MM.1S (cell line): ENCODE measurements around the gene ABHD16A.
A peak's percentile ranks its signal among the peaks of the same experiment; 100 is the strongest.

Experiments used
- DNase-seq: peaks from one replicate; pipeline ENCODE4 v3.0.0-alpha.2; 2015
- H2AFZ ChIP-seq: fragments of 300-600 bp; sonication (generic); 2 replicates; pipeline ENCODE4 v1.6.0; 2016; ENCODE audit warnings: antibody characterized with exemption, low read length
- H3F3A ChIP-seq: fragments of 300-600 bp; sonication (generic); 2 replicates; pipeline ENCODE4 v1.6.1; 2016; ENCODE audit warnings: mild to moderate bottlenecking, antibody characterized with exemption, low read length, moderate library complexity, mixed read lengths; ENCODE audit not compliant: insufficient read depth
- H3K27ac ChIP-seq: fragments of 300-600 bp; sonication (generic); 2 replicates; pipeline ENCODE4 v1.5.1; 2016; ENCODE audit warnings: mild to moderate bottlenecking, low read length
- H3K27me3 ChIP-seq: fragments of 300-600 bp; sonication (generic); replicated peaks from 2 replicates; pipeline ENCODE4 v1.6.0; 2016; ENCODE audit warnings: low read length; ENCODE audit not compliant: insufficient read depth
- H3K36me3 ChIP-seq: fragments of 300-600 bp; sonication (generic); replicated peaks from 2 replicates; pipeline ENCODE4 v1.6.1; 2016; ENCODE audit warnings: mild to moderate bottlenecking, low read length, mixed read lengths; ENCODE audit not compliant: insufficient read depth
- H3K4me1 ChIP-seq: fragments of 300-600 bp; sonication (generic); 2 replicates; pipeline ENCODE4 v1.6.1; 2016; ENCODE audit warnings: low read length, mixed read lengths
- H3K4me2 ChIP-seq: fragments of 300-600 bp; sonication (generic); 2 replicates; pipeline ENCODE4 v1.6.0; 2016; ENCODE audit warnings: low read depth, low read length
- H3K4me3 ChIP-seq: fragments of 300-600 bp; sonication (generic); 2 replicates; pipeline ENCODE4 v1.5.1; 2016; ENCODE audit warnings: low read length, mixed read lengths
- H3K79me2 ChIP-seq: fragments of 300-600 bp; sonication (generic); 2 replicates; pipeline ENCODE4 v1.6.1; 2016; ENCODE audit warnings: mixed run types, low read length, mixed read lengths
- H3K9ac ChIP-seq: fragments of 300-600 bp; sonication (generic); 2 replicates; pipeline ENCODE4 v1.6.1; 2016; ENCODE audit warnings: low read length, mixed read lengths
- H3K9me2 ChIP-seq: fragments of 300-600 bp; sonication (generic); replicated peaks from 2 replicates; pipeline ENCODE4 v1.6.1; 2016; ENCODE audit warnings: mild to moderate bottlenecking, low read length, mixed read lengths; ENCODE audit not compliant: insufficient read depth
- H3K9me3 ChIP-seq: fragments of 300-600 bp; sonication (generic); replicated peaks from 2 replicates; pipeline ENCODE4 v1.6.1; 2016; ENCODE audit warnings: mild to moderate bottlenecking, low read length, mixed read lengths; ENCODE audit not compliant: insufficient read depth
- H4K20me1 ChIP-seq: fragments of 300-600 bp; sonication (generic); 2 replicates; pipeline ENCODE4 v1.6.1; 2016; ENCODE audit warnings: mild to moderate bottlenecking, low read length, moderate library complexity, mixed read lengths; ENCODE audit not compliant: insufficient read depth
- EZH2 ChIP-seq: fragments of 300-600 bp; sonication (generic); optimal IDR thresholded peaks from 2 replicates; pipeline ENCODE3; 2017; ENCODE audit warnings: low read depth, mild to moderate bottlenecking, antibody characterized with exemption, low read length, mixed read lengths
- EZH2phosphoT487 ChIP-seq: fragments of 300-600 bp; sonication (generic); IDR thresholded peaks from 2 replicates; pipeline ENCODE4 v1.6.1; 2018; ENCODE audit warnings: antibody characterized with exemption, low read length
- TF ChIP-seq, protein P1 (sequence below): fragments of 300-600 bp; sonication (generic); IDR thresholded peaks from 2 replicates; pipeline ENCODE4 v1.5.1; 2016; ENCODE audit warnings: antibody characterized with exemption, low read length, mixed read lengths

The ABHD16A gene

DNA sequence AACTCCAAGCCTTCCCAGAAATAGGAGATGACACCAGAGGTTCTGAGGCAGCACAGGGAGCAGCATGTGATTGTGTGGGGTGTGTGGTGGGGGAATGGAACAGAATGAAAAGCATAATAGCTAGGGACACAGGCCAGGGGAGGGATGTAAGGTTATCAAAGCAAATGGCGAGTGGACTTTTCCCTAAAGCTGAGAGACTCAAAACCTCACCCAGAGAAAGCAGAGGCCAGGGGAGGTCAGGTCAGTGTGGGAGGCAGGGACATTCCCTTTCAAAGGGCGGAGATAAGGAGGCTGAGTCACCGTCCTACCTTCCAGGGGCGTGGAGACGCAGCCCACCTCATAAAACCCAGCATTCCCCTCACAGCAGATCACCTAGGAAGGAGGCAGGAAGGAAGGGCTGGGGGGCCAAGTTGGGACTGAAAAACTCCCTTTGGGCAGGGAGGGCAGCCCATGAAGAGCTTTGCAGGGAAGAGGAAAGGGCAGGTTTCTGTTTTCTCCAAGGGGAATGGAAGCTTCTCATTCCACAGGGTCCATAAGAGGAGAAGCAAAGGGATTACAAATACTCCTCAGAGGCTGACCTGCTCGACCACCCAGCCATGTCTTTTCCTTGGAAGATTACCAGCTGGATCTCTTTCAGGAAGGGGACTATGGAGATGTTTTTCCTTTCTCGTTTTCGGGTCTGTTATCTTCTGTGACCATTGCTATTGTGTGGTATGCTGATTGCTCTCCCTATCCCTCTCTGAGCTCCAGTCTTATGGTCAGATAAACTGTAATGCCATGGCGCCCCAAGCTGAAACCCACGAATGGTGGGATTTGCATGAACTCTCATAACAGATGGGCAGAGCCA, 12.7 kb downstream of the ABHD16A start:
- Histone ChIP-seq H3K79me2 (no peaks in the 10 kb centered on the region), H3K27me3 (no peaks in the 10 kb centered on the region), H3K4me2 (no peak overlapping the region), H3K4me3 (no peak overlapping the region), H3K27ac (no peak overlapping the region), H4K20me1 (no peaks in the 10 kb centered on the region), H3K9me3 (no peaks in the 10 kb centered on the region), H2AFZ (no peak overlapping the region), H3F3A (no peaks in the 10 kb centered on the region), H3K9ac (no peak overlapping the region), H3K9me2 (no peaks in the 10 kb centered on the region), H3K4me1 (no peaks in the 10 kb centered on the region), H3K36me3 (no peaks in the 10 kb centered on the region)
- TF ChIP-seq, protein P1, sequence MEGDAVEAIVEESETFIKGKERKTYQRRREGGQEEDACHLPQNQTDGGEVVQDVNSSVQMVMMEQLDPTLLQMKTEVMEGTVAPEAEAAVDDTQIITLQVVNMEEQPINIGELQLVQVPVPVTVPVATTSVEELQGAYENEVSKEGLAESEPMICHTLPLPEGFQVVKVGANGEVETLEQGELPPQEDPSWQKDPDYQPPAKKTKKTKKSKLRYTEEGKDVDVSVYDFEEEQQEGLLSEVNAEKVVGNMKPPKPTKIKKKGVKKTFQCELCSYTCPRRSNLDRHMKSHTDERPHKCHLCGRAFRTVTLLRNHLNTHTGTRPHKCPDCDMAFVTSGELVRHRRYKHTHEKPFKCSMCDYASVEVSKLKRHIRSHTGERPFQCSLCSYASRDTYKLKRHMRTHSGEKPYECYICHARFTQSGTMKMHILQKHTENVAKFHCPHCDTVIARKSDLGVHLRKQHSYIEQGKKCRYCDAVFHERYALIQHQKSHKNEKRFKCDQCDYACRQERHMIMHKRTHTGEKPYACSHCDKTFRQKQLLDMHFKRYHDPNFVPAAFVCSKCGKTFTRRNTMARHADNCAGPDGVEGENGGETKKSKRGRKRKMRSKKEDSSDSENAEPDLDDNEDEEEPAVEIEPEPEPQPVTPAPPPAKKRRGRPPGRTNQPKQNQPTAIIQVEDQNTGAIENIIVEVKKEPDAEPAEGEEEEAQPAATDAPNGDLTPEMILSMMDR = no peak
- no peak for TF ChIP-seq EZH2
- no peak for TF ChIP-seq EZH2phosphoT487
- no peak for DNase-seq

DNA sequence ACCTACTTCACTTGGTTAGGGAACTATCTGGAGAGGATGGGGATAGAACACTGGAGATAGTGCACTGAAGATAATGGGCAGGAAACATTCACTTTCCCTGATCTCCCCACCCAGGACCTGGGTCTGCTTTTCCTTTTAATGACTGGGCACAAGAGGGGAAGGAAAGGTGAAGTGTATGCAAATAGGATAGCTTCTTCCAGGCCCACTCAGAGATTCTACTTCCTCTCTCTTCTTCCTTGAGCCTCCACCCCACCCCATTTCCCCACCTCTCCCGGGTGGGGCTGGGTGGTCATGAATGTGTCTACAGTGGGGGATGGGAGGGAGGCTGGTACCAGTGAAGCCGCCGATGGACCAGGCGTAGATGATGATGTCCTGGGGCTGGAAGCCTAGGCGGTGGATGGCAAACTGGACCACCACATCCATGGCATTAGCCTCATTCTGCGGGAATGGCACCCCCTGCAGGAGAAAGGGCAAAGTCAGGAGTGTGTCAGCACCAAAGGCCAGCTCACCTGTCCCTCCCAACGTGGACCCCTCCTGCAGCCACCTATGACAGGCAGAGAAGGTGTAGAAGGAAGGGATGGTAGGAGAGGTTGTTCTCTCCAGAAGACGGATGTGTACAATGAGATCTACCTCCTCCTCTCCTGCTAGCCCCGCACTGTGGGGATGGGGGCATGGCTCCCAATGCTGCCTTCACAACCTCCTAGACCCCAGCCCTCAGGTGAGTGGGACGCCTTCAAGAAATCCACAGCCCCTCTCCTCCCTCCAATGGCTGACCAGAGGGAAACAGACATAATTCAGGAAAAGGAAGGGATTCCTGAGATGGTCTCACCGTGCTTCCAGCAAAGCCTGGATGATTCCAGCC, 13.6 kb downstream of the ABHD16A start:
- no peak for DNase-seq
- TF ChIP-seq EZH2phosphoT487 = no peak
- TF ChIP-seq, protein P1 = peak; percentile 52

DNA sequence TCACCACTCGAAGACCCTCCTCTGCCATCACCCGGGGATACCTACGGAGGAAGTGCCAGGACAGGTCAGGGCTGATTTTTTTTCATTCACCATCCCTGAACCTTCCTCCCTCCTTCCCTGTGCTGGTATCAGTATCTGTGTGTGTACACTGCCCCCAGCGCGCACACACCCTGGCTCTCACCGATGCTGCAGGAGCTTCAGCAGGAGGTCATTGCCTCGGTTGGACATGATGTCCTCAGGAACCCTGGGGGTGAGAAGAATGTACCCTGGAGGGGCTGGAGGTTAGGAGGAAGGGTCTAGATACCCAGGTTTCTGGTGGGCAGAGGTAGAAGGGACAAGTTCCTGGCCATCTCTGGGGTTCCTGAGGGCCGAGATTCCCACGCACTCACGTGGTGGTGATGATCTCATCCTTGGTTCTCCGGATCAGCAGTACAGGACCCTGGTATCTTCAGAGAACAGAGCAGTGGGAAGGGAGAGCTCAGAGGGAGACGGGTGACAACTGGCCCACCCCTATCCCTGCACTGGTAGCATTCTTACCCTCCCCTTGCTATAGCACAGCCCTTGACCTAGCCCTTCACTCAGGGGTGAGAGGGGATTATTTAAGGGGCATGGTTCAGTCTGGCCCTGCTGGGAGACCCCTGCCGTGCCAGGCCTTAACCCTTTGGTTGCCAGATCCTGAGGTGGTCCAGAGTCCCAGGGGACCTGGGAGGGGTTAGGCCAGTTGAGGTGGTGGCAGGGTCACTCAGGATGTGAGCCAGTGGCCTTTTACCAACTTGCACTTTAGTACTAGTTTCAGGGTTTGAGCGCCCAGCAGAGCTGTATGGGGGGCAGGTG, 15.0 kb downstream of the ABHD16A start:
- Histone ChIP-seq H2AFZ (no peak overlapping the region), H3K79me2 (no peaks in the 10 kb centered on the region), H3K9me2 (no peaks in the 10 kb centered on the region), H4K20me1 (no peaks in the 10 kb centered on the region), H3K9ac (no peak overlapping the region), H3K4me3 (no peak overlapping the region), H3K4me2 (no peak overlapping the region), H3K36me3 (no peaks in the 10 kb centered on the region), H3K27ac (no peak overlapping the region), H3K4me1 (no peaks in the 10 kb centered on the region), H3F3A (no peaks in the 10 kb centered on the region), H3K27me3 (no peaks in the 10 kb centered on the region), H3K9me3 (no peaks in the 10 kb centered on the region)
- no peak for DNase-seq
- TF ChIP-seq EZH2phosphoT487 (no peak), EZH2 (no peak)
- TF ChIP-seq, protein P1 = no peak

More for the DNA sequence above, 13.6 kb downstream of the ABHD16A start:
- no peak overlapping the region for H3K4me3 ChIP-seq
- no peaks in the 10 kb centered on the region for H3K36me3 ChIP-seq
- no peaks in the 10 kb centered on the region for H3K9me3 ChIP-seq
- no peaks in the 10 kb centered on the region for H4K20me1 ChIP-seq
- H3K79me2 ChIP-seq = no peaks in the 10 kb centered on the region
- H3K4me1 ChIP-seq = no peaks in the 10 kb centered on the region
- no peak overlapping the region for H3K4me2 ChIP-seq
- no peak overlapping the region for H2AFZ ChIP-seq
- H3K9ac ChIP-seq = no peak overlapping the region
- no peaks in the 10 kb centered on the region for H3F3A ChIP-seq
- H3K27me3 ChIP-seq = no peaks in the 10 kb centered on the region
- no peaks in the 10 kb centered on the region for H3K9me2 ChIP-seq
- no peak overlapping the region for H3K27ac ChIP-seq
